HCT116 (cell line): Measurements from ENCODE around the gene RBP2. TPM values are rescaled to one million over a fixed set of nuclear protein-coding genes. Genes with fewer than 3 reads are reported as not detected.

Source experiments
- ATAC-seq: fragments of 200-7000 bp; cut with Tn5 transposase; 2 replicates; pipeline ENCODE4 v1.9.1; 2020; ENCODE audit warnings: mild to moderate bottlenecking, moderate library complexity
- BruUV-seq: library from RNA; stranded (reverse); fragments of 400-500 nt; replicated peaks from 2 replicates; lab custom pipeline; 2021; lab: Mats Ljungman, UMichigan
- CTCF ChIA-PET: fragments of 300-600 bp; sonication (Branson Sonifier 250); formaldehyde crosslinking; loops from one replicate; lab custom pipeline; 2021; ENCODE audit warnings: antibody characterized with exemption; lab: Charles Lee
- POLR2A ChIA-PET: fragments of 300-600, 350-600 bp; sonication (Branson Sonifier 250); formaldehyde crosslinking; loops from one replicate; lab custom pipeline; 2021; ENCODE audit warnings: antibody characterized with exemption; lab: Charles Lee
- RAD21 ChIA-PET, 2 experiments: fragments of 300-600 bp; sonication (Branson Sonifier 250); formaldehyde crosslinking; loops; one replicate each; lab custom pipeline; 2023; ENCODE audit warnings: low total read pairs in 2 of 2; ENCODE audit not compliant: uncharacterized antibody in 2 of 2, unreplicated experiment in 2 of 2, low non-redundant PET in 1 of 2; lab: Charles Lee
- DNase-seq: peaks from one replicate; pipeline ENCODE4 v3.0.0-alpha.2; 2010; ENCODE audit warnings: low read depth, low spot score
- H2AFZ ChIP-seq: fragments of 200-600 bp; shearing (Covaris generic), sonication (generic); 2 replicates; pipeline ENCODE4 v1.6.1; 2017; ENCODE audit warnings: low read depth, mixed run types, mixed read lengths, antibody characterized with exemption, low read length; ENCODE audit not compliant: poor library complexity, severe bottlenecking
- H3K27ac ChIP-seq: 2 replicates; pipeline ENCODE4 v1.5.1; 2012; ENCODE audit warnings: low read depth, low read length
- H3K27me3 ChIP-seq: fragments of 200-600 bp; sonication (generic); 2 replicates; pipeline ENCODE4 v1.6.1; 2016; ENCODE audit warnings: mixed run types, low read length, mixed read lengths; ENCODE audit not compliant: insufficient read depth
- H3K36me3 ChIP-seq, 2 experiments: fragments of 200-500 bp in 1 of 2; fragments of 200-600 bp in 1 of 2; sonication (Bioruptor generic) in 1 of 2; sonication (generic) in 1 of 2; 2 replicates each; pipeline versions ENCODE4 v1.5.1 to v1.6.1; 2014 to 2016; ENCODE audit warnings: low read length in 2 of 2, inconsistent platforms in 1 of 2, mixed read lengths in 1 of 2, mixed run types in 1 of 2; ENCODE audit not compliant: insufficient read depth in 2 of 2, control insufficient read depth in 1 of 2
- H3K4me1 ChIP-seq, 2 experiments: fragments of 200-600 bp in 1 of 2; sonication (generic) in 1 of 2; 2 replicates each; pipeline versions ENCODE4 v1.5.1 to v1.6.1; 2012 to 2017; ENCODE audit warnings: low read length in 2 of 2, inconsistent platforms in 1 of 2, mild to moderate bottlenecking in 1 of 2, mixed read lengths in 1 of 2, mixed run types in 1 of 2, moderate library complexity in 1 of 2; ENCODE audit not compliant: insufficient read depth in 2 of 2, control insufficient read depth in 1 of 2
- H3K4me2 ChIP-seq: fragments of 200-600 bp; sonication (generic); 2 replicates; pipeline ENCODE4 v1.6.1; 2017; ENCODE audit warnings: mixed run types, low read length, mixed read lengths
- H3K4me3 ChIP-seq, 2 experiments: fragments of 200-600 bp in 1 of 2; sonication (generic) in 1 of 2; replicated peaks in 1 of 2; 2 replicates each; pipeline ENCODE4 v1.5.1; 2011 to 2016; ENCODE audit warnings: low read length in 2 of 2, control low read depth in 1 of 2, low read depth in 1 of 2, mild to moderate bottlenecking in 1 of 2, mixed read lengths in 1 of 2, mixed run types in 1 of 2
- H3K79me2 ChIP-seq: fragments of 200-600 bp; sonication (generic); 2 replicates; pipeline ENCODE4 v1.6.1; 2017; ENCODE audit warnings: mild to moderate bottlenecking, mixed run types, low read length, moderate library complexity, mixed read lengths; ENCODE audit not compliant: insufficient read depth
- H3K9ac ChIP-seq: fragments of 200-600 bp; sonication (generic); 2 replicates; pipeline ENCODE4 v1.6.1; 2016; ENCODE audit warnings: low read length, mixed read lengths
- H3K9me2 ChIP-seq: fragments of 200-600 bp; sonication (generic), shearing (Covaris generic); 2 replicates; pipeline ENCODE4 v1.6.1; 2017; ENCODE audit warnings: mixed run types, mild to moderate bottlenecking, moderate library complexity; ENCODE audit not compliant: insufficient read depth
- H3K9me3 ChIP-seq, 2 experiments: fragments of 200-500 bp in 1 of 2; fragments of 200-600 bp in 1 of 2; sonication (Bioruptor generic) in 1 of 2; sonication (generic) in 1 of 2; 2 replicates each; pipeline ENCODE4 v1.6.1; 2014 to 2017; ENCODE audit warnings: low read length in 2 of 2, mixed read lengths in 2 of 2, inconsistent platforms in 1 of 2, low read depth in 1 of 2, mild to moderate bottlenecking in 1 of 2, mixed run types in 1 of 2, moderate library complexity in 1 of 2; ENCODE audit not compliant: control insufficient read depth in 1 of 2, insufficient read depth in 1 of 2
- H4K20me1 ChIP-seq: fragments of 200-600 bp; sonication (generic), shearing (Covaris generic); 2 replicates; pipeline ENCODE4 v1.6.1; 2017; ENCODE audit warnings: mixed run types, mild to moderate bottlenecking, moderate library complexity; ENCODE audit not compliant: insufficient read depth
- CBX3 ChIP-seq: IDR thresholded peaks from 2 replicates; pipeline ENCODE4 v1.6.1; 2012; ENCODE audit warnings: low read depth
- CEBPB ChIP-seq: IDR thresholded peaks from 2 replicates; pipeline ENCODE4 v1.6.1; 2012; ENCODE audit warnings: low read depth
- CTCF ChIP-seq, 3 experiments: fragments of 200-600 bp in 1 of 3; sonication (generic) in 1 of 3; IDR thresholded peaks in 2 of 3; conservative IDR thresholded peaks in 1 of 3; 2 replicates each; pipeline ENCODE4 v1.5.1; 2012 to 2017; ENCODE audit warnings: low read depth in 2 of 3, low read length in 2 of 3, antibody characterized with exemption in 1 of 3, borderline replicate concordance in 1 of 3, control low read depth in 1 of 3, mild to moderate bottlenecking in 1 of 3, mixed read lengths in 1 of 3, mixed run types in 1 of 3, moderate library complexity in 1 of 3; ENCODE audit not compliant: insufficient read depth in 1 of 3
- EGR1 ChIP-seq: IDR thresholded peaks from 2 replicates; pipeline ENCODE4 v1.6.1; 2012; ENCODE audit warnings: low read depth
- ELF1 ChIP-seq: IDR thresholded peaks from 2 replicates; pipeline ENCODE4 v1.6.1; 2012; ENCODE audit warnings: low read depth, borderline replicate concordance
- FOSL1 ChIP-seq: IDR thresholded peaks from 2 replicates; pipeline ENCODE4 v1.6.1; 2012; ENCODE audit warnings: low read depth
- JUND ChIP-seq: IDR thresholded peaks from 2 replicates; pipeline ENCODE4 v1.6.1; 2012
- MAX ChIP-seq: IDR thresholded peaks from 2 replicates; pipeline ENCODE4 v1.6.1; 2012
- POLR2A ChIP-seq: IDR thresholded peaks from 2 replicates; pipeline ENCODE4 v1.7.0; 2011; ENCODE audit warnings: borderline replicate concordance; ENCODE audit not compliant: insufficient read depth, insufficient read length; ENCODE audit errors: extremely low read depth
- POLR2AphosphoS5 ChIP-seq: IDR thresholded peaks from 2 replicates; pipeline ENCODE4 v1.6.1; 2011; ENCODE audit warnings: mild to moderate bottlenecking, low read depth, low read length, moderate library complexity
- REST ChIP-seq: IDR thresholded peaks from 2 replicates; pipeline ENCODE4 v1.6.1; 2012; ENCODE audit warnings: low read depth
- SIN3A ChIP-seq: IDR thresholded peaks from 2 replicates; pipeline ENCODE4 v1.6.1; 2012; ENCODE audit warnings: low read depth
- SRF ChIP-seq: IDR thresholded peaks from 2 replicates; pipeline ENCODE4 v1.6.1; 2012; ENCODE audit warnings: low read depth
- TCF7L2 ChIP-seq: IDR thresholded peaks from 2 replicates; pipeline ENCODE4 v1.7.0; 2011; ENCODE audit warnings: borderline replicate concordance, inconsistent platforms; ENCODE audit not compliant: insufficient read depth, insufficient read length; ENCODE audit errors: extremely low read depth
- YY1 ChIP-seq: IDR thresholded peaks from 2 replicates; pipeline ENCODE4 v1.6.1; 2011; ENCODE audit warnings: low read length, low read depth, moderate library complexity, mild to moderate bottlenecking; ENCODE audit not compliant: insufficient replicate concordance; ENCODE audit errors: extremely low read depth
- ZBTB33 ChIP-seq: IDR thresholded peaks from 2 replicates; pipeline ENCODE4 v1.6.1; 2011; ENCODE audit warnings: mild to moderate bottlenecking, low read length, moderate library complexity; ENCODE audit not compliant: insufficient replicate concordance; ENCODE audit errors: extremely low read depth
- ZFX ChIP-seq: fragments of 450-650 bp; IDR thresholded peaks from 2 replicates; pipeline ENCODE4 v1.6.1; 2017
- ZNF274 ChIP-seq: fragments of 200-500 bp; sonication (Bioruptor generic); IDR thresholded peaks from 2 replicates; pipeline ENCODE4 v1.6.1; 2014; ENCODE audit warnings: mild to moderate bottlenecking, low read depth, low read length, inconsistent platforms
- intact Hi-C: fragments of 100-400 bp; cut with micrococcal nuclease; formaldehyde crosslinking; loops from 2 replicates; pipeline ENCODE4 v1.10.0; 2022
- total RNA-seq: library from RNA; stranded (reverse); gene quantifications from one replicate; pipeline ENCODE4 v1.2.1, GENCODE V29; 2021; ENCODE audit not compliant: unreplicated experiment

RBP2 gene
- total RNA-seq, 1 experiment from 2014 or later: not detected

- no peak overlapping the region for H3K9ac ChIP-seq
- CTCF ChIA-PET: no interaction called here
- ATAC-seq: no peak
- POLR2A ChIA-PET: no interaction called here
- no peak for DNase-seq
- H3K4me2 ChIP-seq: no peak overlapping the region
- H3K4me1 ChIP-seq: no peaks in the 10 kb centered on the region
- H3K9me2 ChIP-seq: no peaks in the 10 kb centered on the region
- H3K27me3 ChIP-seq: no peaks in the 10 kb centered on the region
- H3K4me3 ChIP-seq: no peak overlapping the region
- intact Hi-C loops: no loop called here
- H3K27ac ChIP-seq: no peak overlapping the region
- H3K79me2 ChIP-seq: no peaks in the 10 kb centered on the region
- no peak overlapping the region for H2AFZ ChIP-seq
- H3K9me3 ChIP-seq: no peaks in the 10 kb centered on the region
- no peaks in the 10 kb centered on the region for H3K36me3 ChIP-seq
- no TSS peak for BruUV-seq
- no peaks in the 10 kb centered on the region for H4K20me1 ChIP-seq
- RAD21 ChIA-PET: no interaction called here
- TF ChIP-seq CTCF (IDR thresholded peaks at IDR 0.05 in 2 of 3, conservative IDR thresholded peaks at IDR 0.05 in 1 of 3; ENCODE audit: borderline replicate concordance in 1 of 3, insufficient read depth in 1 of 3, low read depth in 2 of 3, low read length in 2 of 3) (no peak), TCF7L2 (no peak), ZBTB33 (no peak), FOSL1 (no peak), CBX3 (no peak), REST (no peak), YY1 (no peak), POLR2AphosphoS5 (no peak), ELF1 (no peak), POLR2A (no peak), SRF (no peak), ZFX (no peak), MAX (no peak), CEBPB (no peak), JUND (no peak), SIN3A (no peak), EGR1 (no peak), ZNF274 (no peak)
Measured at GRCh38 chr3:139458348-139458747, 18.0 kb downstream of the RBP2 start.
